Stimulated activated CD4-positive, alpha-beta T cell treated with anti-CD3 and anti-CD28 coated beads, TNF-alpha, amount 100 ng/mL, for 24 hours (primary cell): ENCODE data around the gene TIE1.
"Not testable (repeated sequence)": the region's sequence is repeated elsewhere in the genome, so short reads cannot be mapped to it uniquely, and the experiment has no call there.

ENCODE experiments used
- DNase-seq, 3 experiments: peaks; one replicate each; pipeline ENCODE4 v3.0.0-alpha.2; 2020; ENCODE audit warnings: low read depth in 3 of 3

Gene TIE1

GRCh38 chr1:43360616-43361015 is 59.8 kb downstream of the TIE1 start:
- no peak for DNase-seq

- no peak for DNase-seq
Measured at GRCh38 chr1:43363283-43363934, 62.6 kb downstream of the TIE1 start.

- DNase-seq, result no peak
Measured at GRCh38 chr1:43363935-43364525, 63.2 kb downstream of the TIE1 start.

- DNase-seq, result no peak
Measured at GRCh38 chr1:43365678-43366077, 64.9 kb downstream of the TIE1 start.

- DNase-seq, result no peak
Measured at GRCh38 chr1:43366179-43366578, 65.4 kb downstream of the TIE1 start.

GRCh38 chr1:43366601-43367025 is 65.8 kb downstream of the TIE1 start:
- no peak for DNase-seq

GRCh38 chr1:43367026-43367903 is 66.5 kb downstream of the TIE1 start:
- peak in 2 of 3 experiments; percentile 23 to 63 for DNase-seq

- DNase-seq, result peak; percentile 70 to 92 (median 87)
Measured at GRCh38 chr1:43367904-43368645, 67.3 kb downstream of the TIE1 start, which contains the start of gene ELOVL1. Gene ELOVL1, minus strand, starts transcription at chr1:43368011. Its CDS starts 2,402 bp downstream, at chr1:43365609.

- DNase-seq, result no peak
Measured at GRCh38 chr1:43368646-43369020, 67.9 kb downstream of the TIE1 start.

- DNase-seq, result not testable (repeated sequence)
Measured at GRCh38 chr1:43369779-43370178, 69.0 kb downstream of the TIE1 start.

- DNase-seq, result no peak
Measured at GRCh38 chr1:43370564-43370963, 69.8 kb downstream of the TIE1 start.

GRCh38 chr1:43372172-43372571 is 71.4 kb downstream of the TIE1 start:
- DNase-seq, result no peak
